Measurements from ENCODE around the gene NCAM1.

GRCh38 chr11:113148652-113149051 is 187.4 kb downstream of the NCAM1 start:
- TF ChIP-seq CTCF (conservative IDR thresholded peaks at IDR 0.05) (no peak), ZFX (IDR thresholded peaks at IDR 0.05) (no peak)
